Hematopoietic multipotent progenitor cell treated with erythropoietin and hydrocortisone succinate and interleukin-3 and kit ligand, for 4 days (in vitro differentiated cells): ENCODE data around the gene ARL4D.
"Not testable (repeated sequence)": the region's sequence is repeated elsewhere in the genome, so short reads cannot be mapped to it uniquely, and the experiment has no call there.

Experiments used
- DNase-seq: peaks from one replicate; pipeline ENCODE4 v3.0.0-alpha.2; 2015

The ARL4D gene

GRCh38 chr17:43371227-43371821 lies 27.5 kb upstream of the ARL4D start:
- no peak for DNase-seq

GRCh38 chr17:43372273-43372911 lies 26.4 kb upstream of the ARL4D start:
- peak; percentile 71 for DNase-seq

GRCh38 chr17:43373356-43373755 lies 25.4 kb upstream of the ARL4D start:
- peak; percentile 69 for DNase-seq

GRCh38 chr17:43375915-43376314 lies 22.9 kb upstream of the ARL4D start:
- peak; percentile 32 for DNase-seq

- no peak for DNase-seq
Observed at GRCh38 chr17:43377056-43377810, 21.6 kb upstream of the ARL4D start.

- DNase-seq, result no peak
Observed at GRCh38 chr17:43378766-43379165, 20.0 kb upstream of the ARL4D start.

- peak; percentile 34 for DNase-seq
Observed at GRCh38 chr17:43380307-43380706, 18.5 kb upstream of the ARL4D start.

GRCh38 chr17:43381204-43381603 lies 17.6 kb upstream of the ARL4D start:
- DNase-seq, result no peak

GRCh38 chr17:43381621-43382020 lies 17.2 kb upstream of the ARL4D start:
- no peak for DNase-seq

GRCh38 chr17:43382776-43383175 lies 16.0 kb upstream of the ARL4D start:
- no peak for DNase-seq

GRCh38 chr17:43383372-43383771 lies 15.4 kb upstream of the ARL4D start:
- DNase-seq, result no peak

- no peak for DNase-seq
Observed at GRCh38 chr17:43383826-43384475, 14.8 kb upstream of the ARL4D start.

GRCh38 chr17:43384476-43384862 lies 14.3 kb upstream of the ARL4D start:
- no peak for DNase-seq

- no peak for DNase-seq
Observed at GRCh38 chr17:43385046-43385831, 13.6 kb upstream of the ARL4D start.

- peak; percentile 96 for DNase-seq
Observed at GRCh38 chr17:43388359-43389045, 10.3 kb upstream of the ARL4D start.

- peak; percentile 93 for DNase-seq
Observed at GRCh38 chr17:43389046-43389947, 9.5 kb upstream of the ARL4D start.

- DNase-seq, result no peak
Observed at GRCh38 chr17:43392397-43392796, 6.4 kb upstream of the ARL4D start.

GRCh38 chr17:43393944-43394482 lies 4.8 kb upstream of the ARL4D start:
- DNase-seq, result peak; percentile 95

GRCh38 chr17:43394696-43395095 lies 4.1 kb upstream of the ARL4D start:
- not testable (repeated sequence) for DNase-seq

- DNase-seq, result peak; percentile 36
Observed at GRCh38 chr17:43395165-43395564, 3.6 kb upstream of the ARL4D start.
